GM21619 (cell line): ENCODE data around the gene CCDC150.

Experiments used
- ATAC-seq: cut with Tn5 transposase; IDR thresholded peaks from one replicate; pipeline ENCODE4 v1.9.1; 2021; ENCODE audit not compliant: unreplicated experiment

CCDC150 gene

DNA sequence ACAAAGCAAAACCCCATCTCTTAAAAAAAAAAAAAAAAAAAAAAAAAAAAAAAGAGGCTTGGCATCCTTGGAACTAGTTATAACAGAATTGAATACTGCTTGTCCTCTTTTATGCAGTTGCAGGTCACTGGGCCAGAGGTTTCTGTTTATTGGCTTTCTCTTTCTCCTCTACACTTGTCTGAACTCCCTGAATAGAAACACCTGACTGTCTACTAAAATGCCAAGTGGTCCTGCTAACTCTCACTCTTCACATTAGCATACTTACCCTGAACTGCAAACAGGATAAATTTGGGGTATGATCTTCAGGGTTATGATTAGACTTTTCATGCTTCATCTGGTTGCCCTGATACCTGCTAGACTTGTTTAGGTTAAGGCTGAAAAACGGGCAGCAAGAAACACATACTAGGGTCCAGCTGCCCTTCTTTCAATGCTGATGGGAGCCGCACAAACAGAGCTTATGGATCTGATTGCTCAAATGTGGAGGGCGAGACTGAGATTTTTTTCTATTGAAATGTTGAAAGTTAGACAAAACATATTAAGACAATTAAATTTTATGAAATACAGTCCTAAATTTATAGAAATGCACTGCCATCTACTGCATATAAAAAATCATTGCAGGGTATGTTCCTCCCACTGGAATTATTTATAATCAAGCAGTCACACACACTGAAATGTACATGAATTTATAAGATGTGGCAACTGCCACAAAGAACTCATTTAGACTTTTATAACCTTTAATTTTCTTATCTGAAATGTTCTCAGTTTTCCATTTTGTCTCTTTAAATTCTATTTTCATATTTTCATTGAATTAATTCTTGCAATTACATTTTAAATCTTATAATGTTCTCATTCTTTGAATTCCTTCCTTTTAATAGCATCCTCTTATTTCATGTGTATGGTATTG is 119.2 kb downstream of the CCDC150 start:
- ATAC-seq: no peak

DNA sequence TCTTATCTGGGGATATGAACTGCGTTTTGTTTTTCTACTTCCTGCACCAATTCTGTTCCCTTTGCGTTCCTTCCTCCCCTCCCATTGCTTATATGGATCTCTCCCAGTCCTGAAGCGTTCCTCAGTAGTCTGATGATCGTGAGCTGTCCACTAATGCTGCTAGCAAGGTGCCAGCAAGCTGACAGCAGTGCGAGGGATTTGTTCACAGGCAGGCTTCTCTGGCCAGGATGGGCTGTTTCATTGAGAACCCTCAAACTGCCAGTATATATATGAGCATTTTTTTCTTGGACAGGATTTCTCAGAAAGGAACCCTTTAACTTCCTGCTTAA is 119.8 kb downstream of the CCDC150 start:
- no peak for ATAC-seq

DNA sequence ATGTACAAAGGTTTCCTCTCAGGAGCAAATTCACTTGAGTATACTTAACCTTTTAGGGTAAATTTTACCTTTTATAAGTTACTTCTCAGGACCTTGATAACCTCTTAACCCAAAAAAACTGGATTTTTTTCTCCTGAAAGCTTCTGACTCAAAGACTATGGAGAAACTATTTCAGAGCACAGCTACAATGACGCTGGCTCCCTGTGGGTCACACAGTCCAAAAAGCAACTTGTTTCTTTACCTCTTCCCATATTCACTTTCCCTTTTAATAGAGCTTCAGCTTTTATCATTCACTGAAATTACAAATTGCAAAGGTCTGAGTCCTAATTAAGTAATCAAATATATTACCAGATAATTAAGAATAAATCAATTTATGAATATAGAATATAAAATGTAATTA is 127.6 kb downstream of the CCDC150 start:
- ATAC-seq: no peak
